Neural cell (in vitro differentiated cells): ENCODE measurements around the gene GALNT1. TPM values are rescaled to one million over a fixed set of nuclear protein-coding genes. Genes with fewer than 3 reads are reported as not detected.

Experiments
- H2AFZ ChIP-seq: fragments of 200-600, 300-800 bp; sonication (generic), shearing (Covaris generic); 2 replicates; pipeline ENCODE4 v1.6.0; 2014; ENCODE audit warnings: low read depth, mild to moderate bottlenecking, antibody characterized with exemption, low read length, moderate library complexity
- H3F3A ChIP-seq: fragments of 200-600 bp; shearing (Covaris generic); 2 replicates; pipeline ENCODE4 v1.6.1; 2016; ENCODE audit warnings: mild to moderate bottlenecking, moderate library complexity, mixed read lengths, antibody characterized with exemption, low read length; ENCODE audit not compliant: insufficient read depth, poor library complexity, severe bottlenecking
- H3K27ac ChIP-seq: fragments of 200-600, 300-800 bp; sonication (generic), shearing (Covaris generic); 2 replicates; pipeline ENCODE4 v1.5.1; 2014; ENCODE audit warnings: mild to moderate bottlenecking, low read length, moderate library complexity
- H3K27me3 ChIP-seq: fragments of 300-800, 200-600 bp; sonication (generic), shearing (Covaris generic); 2 replicates; pipeline ENCODE4 v1.6.0; 2014; ENCODE audit warnings: mild to moderate bottlenecking, low read depth, low read length, moderate library complexity; ENCODE audit not compliant: insufficient read depth
- H3K36me3 ChIP-seq: fragments of 300-800, 200-600 bp; sonication (generic), shearing (Covaris generic); 2 replicates; pipeline ENCODE4 v1.5.1; 2014; ENCODE audit warnings: mild to moderate bottlenecking, antibody characterized with exemption, low read length, moderate library complexity; ENCODE audit not compliant: insufficient read depth
- H3K4me2 ChIP-seq: fragments of 300-800, 200-600 bp; sonication (generic), shearing (Covaris generic); 2 replicates; pipeline ENCODE4 v1.6.0; 2014; ENCODE audit warnings: mild to moderate bottlenecking, low read length
- H3K4me3 ChIP-seq: fragments of 300-800, 200-600 bp; sonication (generic), shearing (Covaris generic); 2 replicates; pipeline ENCODE4 v1.5.1; 2014; ENCODE audit warnings: mild to moderate bottlenecking, low read length, moderate library complexity
- H3K79me2 ChIP-seq: fragments of 200-600 bp; shearing (Covaris generic); replicated peaks from 2 replicates; pipeline ENCODE4 v1.6.0; 2014; ENCODE audit warnings: mild to moderate bottlenecking, low read length, moderate library complexity; ENCODE audit not compliant: insufficient read depth
- H3K9ac ChIP-seq: fragments of 300-800, 200-600 bp; sonication (generic), shearing (Covaris generic); 2 replicates; pipeline ENCODE4 v1.6.1; 2016; ENCODE audit warnings: mild to moderate bottlenecking, low read length, mixed read lengths
- H3K9me2 ChIP-seq: fragments of 200-600 bp; shearing (Covaris generic); 2 replicates; pipeline ENCODE4 v1.6.1; 2016; ENCODE audit warnings: mild to moderate bottlenecking, low read length, mixed read lengths; ENCODE audit not compliant: insufficient read depth
- H3K9me3 ChIP-seq: fragments of 200-600, 300-800 bp; sonication (generic), shearing (Covaris generic); 2 replicates; pipeline ENCODE4 v1.6.1; 2016; ENCODE audit warnings: mild to moderate bottlenecking, mixed run types, low read length, moderate library complexity, mixed read lengths
- H4K20me1 ChIP-seq: fragments of 200-600 bp; shearing (Covaris generic); 2 replicates; pipeline ENCODE4 v1.6.1; 2016; ENCODE audit warnings: mild to moderate bottlenecking, mixed run types; ENCODE audit not compliant: insufficient read depth
- CTCF ChIP-seq: fragments of 450-650 bp; IDR thresholded peaks from 2 replicates; pipeline ENCODE4 v1.5.1; 2014; ENCODE audit warnings: antibody characterized with exemption, mild to moderate bottlenecking, moderate library complexity; ENCODE audit not compliant: poor library complexity, severe bottlenecking
- EP300 ChIP-seq: fragments of 450-650 bp; conservative IDR thresholded peaks from 2 replicates; pipeline ENCODE4 v1.6.1; 2014; ENCODE audit warnings: antibody characterized with exemption, mild to moderate bottlenecking, moderate library complexity; ENCODE audit not compliant: poor library complexity, severe bottlenecking
- EZH2 ChIP-seq: fragments of 200-600, 300-800 bp; shearing (Covaris generic), sonication (generic); IDR thresholded peaks from 2 replicates; pipeline ENCODE4 v1.6.1; 2014; ENCODE audit warnings: antibody characterized with exemption, low read length, borderline replicate concordance, mild to moderate bottlenecking; ENCODE audit not compliant: insufficient read depth, poor library complexity, severe bottlenecking
- MXI1 ChIP-seq: fragments of 450-650 bp; conservative IDR thresholded peaks from 2 replicates; pipeline ENCODE4 v1.6.1; 2014; ENCODE audit warnings: antibody characterized with exemption, mild to moderate bottlenecking; ENCODE audit not compliant: poor library complexity, severe bottlenecking
- POLR2AphosphoS5 ChIP-seq: IDR thresholded peaks from 2 replicates; pipeline ENCODE4 v1.6.1; 2012
- RAD21 ChIP-seq: fragments of 450-650 bp; conservative IDR thresholded peaks from 2 replicates; pipeline ENCODE4 v1.6.1; 2014; ENCODE audit warnings: antibody characterized with exemption, mild to moderate bottlenecking, moderate library complexity
- REST ChIP-seq: IDR thresholded peaks from 2 replicates; pipeline ENCODE4 v1.6.1; 2012; ENCODE audit warnings: borderline replicate concordance
- SMC3 ChIP-seq: fragments of 450-650 bp; conservative IDR thresholded peaks from 2 replicates; pipeline ENCODE4 v1.6.1; 2014; ENCODE audit warnings: antibody characterized with exemption, mild to moderate bottlenecking, moderate library complexity; ENCODE audit not compliant: poor library complexity
- TAF1 ChIP-seq: IDR thresholded peaks from 2 replicates; pipeline ENCODE4 v1.6.1; 2012; ENCODE audit warnings: low read depth
- polyA plus RNA-seq: library from polyadenylated mRNA; depleted of rRNA; stranded (reverse); fragments of >200 nt; gene quantifications from 2 replicates; pipeline ENCODE4 v1.2.3, GENCODE V29; 2014

Gene GALNT1
- polyA plus RNA-seq, 1 donor from 2014 or later = 103 TPM

- no peak overlapping the region for H3K27ac ChIP-seq
- H3K9me2 ChIP-seq = no peaks in the 10 kb centered on the region
- no peaks in the 10 kb centered on the region for H3K9me3 ChIP-seq
- H3K4me2 ChIP-seq = no peak overlapping the region
- no peaks in the 10 kb centered on the region for H4K20me1 ChIP-seq
- no peak overlapping the region for H2AFZ ChIP-seq
- TF ChIP-seq REST (no peak), MXI1 (no peak), POLR2AphosphoS5 (no peak), EZH2 (no peak)
- H3K79me2 ChIP-seq = no peaks in the 10 kb centered on the region
- no peak overlapping the region for H3K4me3 ChIP-seq
- H3K36me3 ChIP-seq = no peaks in the 10 kb centered on the region
- no peaks in the 10 kb centered on the region for H3K27me3 ChIP-seq
- no peak overlapping the region for H3K9ac ChIP-seq
- H3F3A ChIP-seq = no peaks in the 10 kb centered on the region
These were observed 172.9 kb downstream of the GALNT1 start for GRCh38 chr18:35754464-35754863.

GRCh38 chr18:35755369-35755768 lies 173.8 kb downstream of the GALNT1 start:
- Histone ChIP-seq H3K27ac (no peak overlapping the region), H3F3A (no peaks in the 10 kb centered on the region), H3K9me3 (no peaks in the 10 kb centered on the region), H3K9ac (no peak overlapping the region), H3K79me2 (no peaks in the 10 kb centered on the region), H3K27me3 (no peaks in the 10 kb centered on the region), H3K9me2 (no peaks in the 10 kb centered on the region), H4K20me1 (no peaks in the 10 kb centered on the region), H2AFZ (no peak overlapping the region), H3K4me2 (no peak overlapping the region), H3K4me3 (no peak overlapping the region), H3K36me3 (no peaks in the 10 kb centered on the region)
- TF ChIP-seq EZH2 (no peak), REST (no peak), POLR2AphosphoS5 (no peak), EP300 (no peak), CTCF (no peak), TAF1 (no peak), SMC3 (no peak), RAD21 (no peak)
